Stomach (tissue), 4 donors: ENCODE results near the gene CACNA1H.

Experiments
- EP300 ChIP-seq: sonication (generic); formaldehyde crosslinking; IDR thresholded peaks from one replicate; pipeline ENCODE4 v1.6.1; 2017; ENCODE audit warnings: antibody characterized with exemption
- POLR2A ChIP-seq, 4 donors: fragments of 450-650 bp; IDR thresholded peaks; one replicate each; pipeline ENCODE4 v1.6.1; 2016; ENCODE audit warnings: antibody characterized with exemption in 4 of 4, control low read depth in 2 of 4, mild to moderate bottlenecking in 1 of 4, moderate library complexity in 1 of 4
- POLR2AphosphoS5 ChIP-seq, 3 donors: sonication (generic); formaldehyde crosslinking; IDR thresholded peaks; one replicate each; pipeline ENCODE4 v1.6.1; 2016; ENCODE audit warnings: antibody characterized with exemption in 3 of 3
- TF ChIP-seq, protein P1 (sequence below), 7 experiments: fragments of 450-650 bp in 4 of 7; fragments of 200-600 bp in 3 of 7; sonication (generic) in 3 of 7; IDR thresholded peaks; one replicate each; pipeline ENCODE4 v1.5.1; 2016 to 2019; ENCODE audit warnings: antibody characterized with exemption in 7 of 7, control low read depth in 2 of 7, mild to moderate bottlenecking in 1 of 7

GRCh38 chr16:1127101-1127500, 25.8 kb upstream of the CACNA1H start:
- TF ChIP-seq POLR2AphosphoS5 (IDR thresholded peaks at IDR 0.05) (no peak), POLR2A (IDR thresholded peaks at IDR 0.05) (no peak), EP300 (no peak)
- TF ChIP-seq, protein P1, sequence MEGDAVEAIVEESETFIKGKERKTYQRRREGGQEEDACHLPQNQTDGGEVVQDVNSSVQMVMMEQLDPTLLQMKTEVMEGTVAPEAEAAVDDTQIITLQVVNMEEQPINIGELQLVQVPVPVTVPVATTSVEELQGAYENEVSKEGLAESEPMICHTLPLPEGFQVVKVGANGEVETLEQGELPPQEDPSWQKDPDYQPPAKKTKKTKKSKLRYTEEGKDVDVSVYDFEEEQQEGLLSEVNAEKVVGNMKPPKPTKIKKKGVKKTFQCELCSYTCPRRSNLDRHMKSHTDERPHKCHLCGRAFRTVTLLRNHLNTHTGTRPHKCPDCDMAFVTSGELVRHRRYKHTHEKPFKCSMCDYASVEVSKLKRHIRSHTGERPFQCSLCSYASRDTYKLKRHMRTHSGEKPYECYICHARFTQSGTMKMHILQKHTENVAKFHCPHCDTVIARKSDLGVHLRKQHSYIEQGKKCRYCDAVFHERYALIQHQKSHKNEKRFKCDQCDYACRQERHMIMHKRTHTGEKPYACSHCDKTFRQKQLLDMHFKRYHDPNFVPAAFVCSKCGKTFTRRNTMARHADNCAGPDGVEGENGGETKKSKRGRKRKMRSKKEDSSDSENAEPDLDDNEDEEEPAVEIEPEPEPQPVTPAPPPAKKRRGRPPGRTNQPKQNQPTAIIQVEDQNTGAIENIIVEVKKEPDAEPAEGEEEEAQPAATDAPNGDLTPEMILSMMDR (IDR thresholded peaks at IDR 0.05) = no peak
